Eye (tissue), 1 donor: Measurements from ENCODE around the gene MRPL2.

ENCODE experiments used
- DNase-seq: peaks from one replicate; pipeline ENCODE4 v3.0.0-alpha.2; 2015

The MRPL2 gene

DNA sequence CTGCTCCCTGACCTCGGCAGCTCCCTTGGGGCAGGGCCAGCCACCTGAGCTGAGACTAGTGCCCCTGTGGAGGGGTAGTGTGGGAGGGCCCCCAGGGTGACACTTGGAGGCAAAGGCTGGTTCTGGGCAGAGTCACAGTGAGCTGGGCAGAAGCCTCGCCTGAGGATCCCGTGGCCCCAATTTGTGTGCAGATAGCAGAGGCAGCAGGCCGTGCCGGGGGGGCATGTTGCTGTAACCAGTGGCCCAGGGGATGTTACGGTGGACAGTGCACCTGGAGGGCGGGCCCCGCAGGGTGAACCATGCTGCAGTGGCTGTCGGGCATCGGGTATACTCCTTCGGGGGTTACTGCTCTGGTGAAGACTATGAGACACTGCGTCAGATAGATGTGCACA is 42.3 kb downstream of the MRPL2 start:
- no peak for DNase-seq

DNA sequence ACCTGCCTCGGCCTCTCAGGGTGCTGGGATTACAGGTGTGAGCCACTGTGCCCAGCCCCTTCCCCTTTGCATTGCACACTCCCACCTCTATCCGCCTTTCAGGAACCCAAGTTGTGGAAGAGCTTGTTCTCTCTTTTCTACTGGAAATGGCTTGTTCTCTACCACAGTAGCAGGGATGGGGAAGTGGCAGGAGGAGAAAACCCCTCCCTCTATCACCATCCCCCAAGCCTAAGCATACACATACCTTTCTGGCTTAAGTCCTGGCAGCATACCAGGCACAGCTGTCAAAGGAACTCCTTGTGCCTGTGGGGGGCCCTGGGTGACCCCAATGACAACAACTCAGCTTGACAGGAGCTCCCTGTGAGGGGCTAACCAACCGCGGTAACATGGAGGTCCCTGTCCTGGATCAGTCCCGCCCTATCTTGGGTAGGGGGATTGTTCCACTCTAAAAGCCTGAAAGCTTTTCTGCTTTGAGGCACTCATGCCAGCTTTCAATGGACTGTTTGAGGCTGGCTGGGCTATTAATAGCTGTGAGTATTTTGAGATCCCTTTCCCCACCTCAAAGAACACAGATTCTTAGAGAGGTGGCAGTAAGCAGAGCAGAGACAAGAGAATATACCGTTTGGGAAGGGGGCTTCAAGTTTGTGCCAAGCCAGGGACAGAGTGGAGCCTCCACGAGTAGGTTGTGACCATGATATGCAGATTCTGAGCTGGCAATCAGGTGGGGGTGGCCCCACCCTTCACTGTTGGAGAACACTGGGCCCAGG is 42.9 kb downstream of the MRPL2 start:
- no peak for DNase-seq

DNA sequence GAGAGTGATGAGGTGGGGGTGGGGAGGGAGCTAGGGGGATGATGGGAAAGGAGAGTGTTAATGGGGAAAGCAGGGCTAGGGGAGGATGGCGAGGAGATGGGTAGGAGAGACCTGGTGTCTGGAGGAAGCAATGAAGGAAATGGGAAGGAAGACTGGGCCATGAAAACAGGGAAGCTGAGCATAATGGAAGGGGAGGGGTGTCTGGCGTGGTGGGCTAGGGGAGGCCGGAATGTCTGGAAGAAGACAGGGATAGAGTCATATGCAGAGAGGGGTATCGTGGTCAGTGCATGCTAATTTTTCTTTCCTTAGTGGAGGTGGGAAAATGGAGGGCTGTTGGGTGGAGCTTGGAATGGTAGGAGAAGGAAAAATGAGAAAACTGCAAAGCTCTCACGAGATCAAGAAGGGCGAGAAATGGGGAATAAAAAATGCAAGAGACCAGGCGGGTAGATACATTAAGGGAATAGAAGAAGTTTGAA is 44.8 kb downstream of the MRPL2 start:
- DNase-seq = no peak

DNA sequence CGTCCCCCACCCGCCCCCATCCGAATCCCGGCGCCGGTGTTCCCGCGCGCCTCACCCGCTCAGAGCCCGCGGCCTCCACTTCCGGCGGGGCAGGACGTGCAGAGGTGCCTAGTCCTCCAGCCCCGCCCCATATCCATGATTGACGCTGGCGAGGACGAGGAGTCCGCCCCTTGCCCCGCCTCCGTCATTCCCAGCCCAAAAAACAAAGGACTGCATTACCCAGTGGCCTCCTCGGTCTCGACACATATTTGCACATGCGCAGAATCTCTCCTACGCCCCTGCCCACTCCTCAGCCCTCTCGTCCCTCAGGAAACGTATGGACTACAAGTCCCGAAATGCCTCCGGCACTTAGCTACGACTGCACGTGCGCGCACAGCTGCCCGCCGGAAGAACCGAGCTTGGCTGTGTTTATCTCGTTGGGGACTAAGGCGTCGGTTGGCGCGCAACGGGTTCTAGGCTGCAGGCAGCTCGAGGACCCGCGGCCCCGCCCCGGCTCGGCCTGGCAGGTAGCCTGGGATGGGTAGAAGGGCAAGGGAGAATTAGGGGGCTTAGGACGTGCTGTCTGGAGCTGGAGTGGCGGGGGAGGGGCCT is 45.3 kb downstream of the MRPL2 start, which contains the start of the genes KLHDC3 and MEA1:
Gene KLHDC3, plus strand, starts transcription at position 407 of the 591 bp plus-strand sequence. CDS start 2,944 bp downstream, outside the sequence.
Gene MEA1, minus strand, starts transcription at position 104 of the 591 bp plus-strand sequence. CDS start 133 bp downstream, outside the sequence.
- peak; percentile 100 for DNase-seq

DNA sequence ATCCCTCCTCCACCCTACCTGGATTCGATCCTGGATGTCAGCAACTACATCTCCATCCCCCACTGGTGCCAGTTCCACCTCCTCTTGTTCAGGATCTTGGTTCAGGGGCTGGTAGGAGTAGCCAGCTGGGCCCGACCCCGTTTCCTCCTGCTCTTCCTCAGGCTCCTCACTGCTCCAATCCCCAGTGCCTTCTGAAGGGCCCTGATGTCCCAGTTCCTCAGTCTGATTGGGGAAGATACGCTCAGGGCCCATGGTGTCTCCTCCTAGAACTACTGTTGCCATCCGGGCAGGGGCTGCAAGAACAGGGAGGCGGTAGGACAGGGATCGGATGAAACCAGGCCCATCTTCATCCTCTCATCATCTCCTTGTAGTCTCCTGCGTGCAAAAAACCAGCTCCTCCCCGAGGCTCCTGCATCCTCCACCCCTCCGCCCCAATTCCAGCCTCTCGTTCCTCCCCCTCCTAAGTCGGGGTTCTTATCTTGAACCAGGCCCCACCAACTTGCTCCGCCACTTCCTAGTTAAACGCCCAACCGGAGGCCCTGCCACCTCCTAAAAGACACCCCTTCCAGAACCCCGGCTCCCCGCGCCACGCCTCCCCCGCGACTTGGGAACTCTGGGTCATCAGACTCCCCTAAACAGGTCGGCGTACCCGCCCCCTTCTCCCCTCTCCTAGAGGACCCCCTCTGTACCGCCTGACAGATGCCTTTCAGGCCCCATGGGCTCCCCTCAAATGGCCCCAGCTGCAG is 46.0 kb downstream of the MRPL2 start:
- DNase-seq = no peak

DNA sequence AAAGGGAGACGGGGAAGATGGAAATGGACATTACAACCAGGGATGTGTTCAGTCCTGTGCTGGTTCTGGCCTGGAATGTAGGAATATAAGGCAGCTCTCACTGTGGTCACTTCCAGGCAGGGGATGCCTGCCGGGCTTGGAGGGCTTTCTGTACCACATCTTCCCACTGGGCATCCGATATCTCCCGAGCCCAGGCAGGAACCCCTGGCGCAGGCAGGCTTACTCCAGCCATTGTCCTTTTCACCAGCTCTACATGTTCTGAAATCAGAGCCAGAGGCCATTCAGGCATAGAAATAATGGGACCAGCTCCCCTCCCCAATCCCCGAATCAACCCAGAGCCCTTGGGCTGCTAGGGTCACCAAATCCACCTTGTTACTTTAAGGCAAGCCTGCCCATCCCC is 46.9 kb downstream of the MRPL2 start:
- DNase-seq = no peak

DNA sequence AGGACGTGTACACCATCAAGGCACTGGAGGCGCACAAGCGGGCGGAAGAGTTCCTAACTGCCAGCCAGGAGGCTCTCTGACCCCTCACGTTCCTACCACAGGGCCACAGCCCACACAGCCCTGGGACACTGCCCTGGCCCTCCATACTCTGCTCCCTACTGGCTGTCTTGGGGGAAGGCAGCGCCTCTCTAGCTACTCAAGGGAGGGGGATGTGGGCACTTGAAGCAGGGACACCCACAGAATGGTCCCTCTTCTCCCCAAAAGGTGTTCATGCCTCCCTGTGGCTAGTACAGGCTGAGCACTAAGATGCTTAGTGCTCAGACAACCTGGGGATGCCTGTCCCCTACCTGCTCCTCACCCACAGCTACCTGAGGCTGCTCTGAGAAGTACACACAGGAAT is 48.0 kb downstream of the MRPL2 start:
- DNase-seq = no peak

DNA sequence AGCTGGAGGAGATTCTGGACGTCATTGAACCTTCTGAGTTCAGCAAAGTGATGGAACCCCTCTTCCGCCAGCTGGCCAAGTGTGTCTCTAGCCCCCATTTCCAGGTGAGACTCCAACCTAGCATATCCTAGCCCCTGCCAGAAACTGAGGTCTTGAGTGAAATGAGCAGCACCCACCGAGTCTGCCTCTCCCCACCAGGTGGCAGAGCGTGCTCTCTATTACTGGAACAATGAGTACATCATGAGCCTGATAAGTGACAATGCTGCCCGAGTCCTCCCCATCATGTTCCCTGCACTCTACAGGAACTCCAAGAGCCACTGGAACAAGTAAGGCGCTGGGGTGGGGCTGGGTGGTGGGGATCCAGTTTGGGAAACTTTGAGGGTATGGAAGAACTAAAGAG is 50.1 kb downstream of the MRPL2 start:
- DNase-seq = peak; percentile 39

DNA sequence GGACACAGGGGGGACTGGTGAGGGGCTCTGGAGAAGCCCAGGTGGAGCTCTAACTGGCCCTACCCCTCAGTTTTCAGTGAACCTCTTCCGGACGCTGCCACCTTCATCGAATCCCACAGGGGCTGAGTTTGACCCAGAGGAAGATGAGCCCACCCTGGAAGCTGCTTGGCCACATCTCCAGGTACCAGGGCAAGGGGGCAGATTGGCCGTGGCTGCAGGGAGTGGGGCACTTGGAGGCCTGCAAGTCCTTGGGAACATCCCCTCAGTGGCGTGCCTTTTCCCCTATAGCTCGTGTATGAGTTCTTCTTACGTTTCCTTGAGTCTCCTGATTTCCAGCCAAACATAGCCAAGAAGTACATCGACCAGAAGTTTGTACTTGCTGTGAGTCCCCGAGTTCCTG is 52.1 kb downstream of the MRPL2 start:
- DNase-seq = no peak

DNA sequence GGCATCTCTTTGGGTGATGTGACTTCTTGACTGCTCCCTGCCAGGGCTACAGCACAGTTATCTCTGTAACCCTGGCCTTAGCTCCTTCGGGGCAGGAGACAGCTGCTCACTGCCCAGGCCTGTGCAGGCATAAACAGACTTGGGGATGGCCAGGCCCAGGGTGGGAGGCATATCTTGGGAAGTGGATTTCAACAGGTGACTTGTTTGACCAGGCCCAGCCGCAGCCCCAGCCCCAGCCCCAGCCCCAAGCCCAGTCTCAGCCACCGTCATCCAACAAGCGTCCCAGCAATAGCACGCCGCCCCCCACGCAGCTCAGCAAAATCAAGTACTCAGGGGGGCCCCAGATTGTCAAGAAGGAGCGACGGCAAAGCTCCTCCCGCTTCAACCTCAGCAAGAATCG is 53.0 kb downstream of the MRPL2 start:
- DNase-seq = no peak

DNA sequence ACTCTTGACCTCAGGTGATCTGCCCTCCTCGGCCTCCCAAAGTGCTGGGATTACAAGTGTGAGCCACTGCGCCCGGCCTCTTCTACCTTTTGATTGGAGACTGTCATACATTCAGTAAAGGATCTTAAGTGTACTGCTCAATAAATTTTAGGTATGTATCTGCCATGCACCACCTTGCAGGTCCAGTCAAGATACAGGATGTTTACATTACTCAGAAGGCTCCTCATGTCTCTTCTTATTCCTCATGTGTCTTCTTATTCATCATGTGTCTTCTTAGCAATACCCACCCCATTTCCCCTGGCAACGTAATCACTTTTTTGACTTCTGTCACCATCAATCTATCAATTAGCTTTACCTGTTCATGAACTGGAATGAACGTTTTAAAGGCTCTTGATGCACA is 53.4 kb downstream of the MRPL2 start:
- DNase-seq = no peak
